Activated CD8-positive, alpha-beta memory T cell treated with anti-CD3 and anti-CD28 coated beads, Interleukin-2, amount 50 U/mL, for 4 hours (primary cell): Measurements from ENCODE around the gene NEMP1.
"Not testable (repeated sequence)": the region's sequence is repeated elsewhere in the genome, so short reads cannot be mapped to it uniquely, and the experiment has no call there.

Source experiments
- DNase-seq: peaks from one replicate; pipeline ENCODE4 v3.0.0-alpha.2; 2020

Gene NEMP1

DNA sequence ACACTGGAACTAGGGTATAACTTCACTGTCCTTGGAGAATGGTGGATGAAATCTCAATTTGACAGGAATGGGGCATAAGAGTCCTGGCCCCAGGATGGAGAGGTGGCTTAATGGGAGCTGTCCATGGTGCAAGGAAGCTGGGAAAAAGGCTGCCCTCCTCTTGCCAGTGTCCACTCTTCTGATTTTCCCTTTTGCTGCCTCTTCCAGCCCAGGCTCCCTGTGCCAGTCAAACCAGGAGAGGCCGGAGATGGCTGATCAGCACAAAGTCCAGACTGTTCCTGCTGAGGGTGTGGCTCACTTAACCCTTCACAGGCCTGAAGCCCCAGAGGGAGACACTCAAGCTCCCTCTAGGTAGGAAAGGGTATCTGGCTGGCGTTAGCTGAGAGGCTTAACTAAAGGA is 28.7 kb downstream of the NEMP1 start, which contains the start of gene MYO1A:
Gene MYO1A, minus strand, starts transcription at position 240 of the 400 bp plus-strand sequence. CDS start 1,806 bp downstream, outside the sequence.
- no peak for DNase-seq

DNA sequence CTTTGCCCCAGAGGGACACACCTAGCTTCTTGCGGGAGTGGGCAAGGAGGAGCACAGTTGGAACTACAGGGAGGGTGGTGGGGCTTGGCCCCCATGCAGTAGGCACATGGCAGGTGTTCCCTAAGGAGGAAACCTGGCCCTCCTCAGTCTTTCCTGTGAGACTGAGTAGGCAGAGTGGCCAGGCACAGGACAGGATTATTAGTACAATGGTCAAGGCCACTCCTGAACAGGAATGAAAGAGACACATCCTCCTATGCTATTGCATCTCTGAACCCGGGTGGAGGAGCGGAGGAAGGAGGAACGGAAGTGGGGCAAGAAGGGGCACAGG is 29.5 kb downstream of the NEMP1 start:
- no peak for DNase-seq

DNA sequence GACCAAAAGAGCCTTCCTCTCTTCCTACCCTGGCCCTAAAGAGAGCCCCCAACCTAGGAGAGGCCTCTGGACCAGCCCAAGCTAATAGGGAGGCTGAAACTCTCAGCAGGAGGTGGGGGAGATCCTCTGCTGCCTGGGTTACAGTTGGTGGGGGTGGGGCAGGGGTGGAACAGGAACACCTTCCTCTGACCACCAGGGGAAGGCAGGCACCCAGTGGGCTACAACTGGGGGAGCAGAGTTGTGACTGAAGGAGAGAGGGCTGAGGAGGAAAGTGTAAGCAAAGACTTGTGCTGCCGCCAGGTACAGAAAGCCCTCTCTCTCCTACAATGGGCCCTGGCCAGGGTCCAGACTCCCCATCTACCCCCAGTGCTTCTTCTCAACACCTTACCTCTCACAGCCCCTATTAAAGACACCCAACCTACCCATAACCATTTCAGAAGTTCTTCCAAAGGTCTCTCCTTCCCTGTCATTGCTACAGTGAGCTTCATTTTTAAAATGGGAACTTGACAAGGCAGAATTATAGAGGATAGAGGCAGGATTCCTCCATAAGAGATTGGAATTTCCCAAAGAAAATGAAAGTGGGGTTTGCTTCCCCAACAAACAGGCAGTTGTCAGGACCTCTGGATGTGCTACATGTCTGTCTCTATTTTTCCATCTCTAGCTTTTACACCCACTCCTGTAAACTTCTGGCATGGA is 30.0 kb downstream of the NEMP1 start:
- no peak for DNase-seq

DNA sequence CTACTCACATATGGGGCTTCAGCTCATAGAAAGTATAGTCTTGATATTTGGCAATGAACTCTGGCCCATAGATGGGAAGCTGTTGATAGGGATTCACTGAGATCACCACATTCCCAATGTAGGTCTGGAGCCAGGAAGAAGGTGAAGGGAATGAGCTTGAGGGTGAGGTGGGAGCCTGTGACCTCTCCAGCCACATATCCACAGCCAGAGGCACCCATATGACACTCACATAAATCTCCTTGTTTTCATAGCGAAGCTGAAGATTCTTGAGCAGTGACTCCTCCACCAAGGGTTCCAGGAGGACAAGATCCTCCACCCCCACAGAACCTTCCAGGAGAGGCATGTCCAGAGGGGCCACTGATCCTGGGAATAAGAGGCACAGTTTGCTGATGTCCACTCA is 30.6 kb downstream of the NEMP1 start:
- no peak for DNase-seq

DNA sequence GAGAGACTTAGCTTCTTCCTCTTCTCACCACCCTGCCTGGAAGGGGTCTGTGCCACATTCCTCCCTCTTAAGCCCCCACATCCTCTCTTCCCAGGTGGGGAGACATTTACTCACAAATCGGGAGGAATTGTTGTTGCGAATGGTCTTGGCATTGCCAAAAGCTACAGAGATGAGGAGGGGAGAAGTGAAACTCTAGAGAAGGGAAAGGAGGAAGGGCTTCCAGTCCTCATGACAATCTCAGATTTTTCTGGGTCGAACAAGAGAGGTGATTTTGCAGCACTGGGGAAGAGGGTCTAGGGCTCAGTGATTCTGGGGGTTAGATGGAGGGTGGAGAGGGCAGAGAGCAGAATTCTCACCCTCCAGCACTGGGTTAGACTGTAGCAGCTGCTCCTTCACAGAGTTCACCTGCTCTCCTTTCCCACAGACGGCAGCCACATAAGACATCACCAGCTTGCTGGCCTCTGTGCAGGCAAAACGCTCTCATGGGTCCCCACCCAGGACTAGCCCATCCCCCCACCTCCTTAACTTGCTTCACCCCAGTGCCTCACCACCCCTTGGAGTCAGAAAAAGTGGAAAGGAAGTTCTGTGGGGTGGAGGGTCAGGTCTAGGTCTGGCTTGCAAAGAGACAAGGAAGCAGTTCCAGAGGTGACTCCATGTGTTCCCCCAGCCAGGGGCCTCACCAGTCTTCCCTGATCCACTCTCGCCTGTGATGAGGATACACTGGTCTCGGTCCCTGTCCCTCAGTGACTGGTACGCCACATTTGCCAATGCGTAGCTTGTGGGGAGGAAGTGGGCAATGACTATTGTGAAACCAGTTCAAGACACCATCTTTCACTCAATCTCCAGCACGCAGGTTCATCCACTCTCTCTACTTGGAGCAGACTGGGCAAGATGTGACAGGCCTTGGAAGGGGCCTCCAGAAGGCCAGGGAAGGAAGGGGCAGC is 31.4 kb downstream of the NEMP1 start:
- no peak for DNase-seq

DNA sequence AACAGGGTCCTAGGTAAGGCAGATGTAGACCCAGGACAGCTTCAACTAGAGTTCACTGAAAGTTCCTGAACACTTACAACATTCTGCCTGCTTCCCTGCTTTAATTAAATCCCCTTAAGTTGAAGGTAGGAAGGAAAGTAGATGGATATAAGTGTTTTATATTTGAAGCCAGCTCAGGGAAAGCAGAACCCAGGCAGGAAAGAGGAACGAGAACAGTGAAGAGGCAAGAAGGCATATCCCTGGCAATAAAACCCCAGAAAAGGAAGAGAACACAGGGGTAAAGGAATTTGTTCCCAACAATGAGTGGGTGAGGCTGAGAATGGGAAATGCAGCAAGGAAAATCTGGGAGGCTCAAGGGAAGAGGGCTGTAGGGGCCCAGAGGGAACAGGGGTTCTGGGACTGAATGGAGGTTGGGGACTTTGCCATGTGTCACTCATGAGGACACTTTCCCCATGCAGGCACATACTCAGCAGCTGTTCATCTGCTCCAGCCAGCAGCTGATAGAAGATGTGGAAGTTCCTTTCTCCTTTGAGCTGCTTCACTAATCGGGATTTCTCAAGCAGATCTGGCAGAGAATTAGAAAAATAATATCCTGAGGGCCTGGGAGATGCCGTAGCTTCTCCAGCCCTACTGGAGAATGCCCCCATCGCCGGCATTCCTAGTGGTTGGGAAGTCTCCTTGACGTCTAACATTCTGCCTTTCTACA is 32.4 kb downstream of the NEMP1 start:
- no peak for DNase-seq

DNA sequence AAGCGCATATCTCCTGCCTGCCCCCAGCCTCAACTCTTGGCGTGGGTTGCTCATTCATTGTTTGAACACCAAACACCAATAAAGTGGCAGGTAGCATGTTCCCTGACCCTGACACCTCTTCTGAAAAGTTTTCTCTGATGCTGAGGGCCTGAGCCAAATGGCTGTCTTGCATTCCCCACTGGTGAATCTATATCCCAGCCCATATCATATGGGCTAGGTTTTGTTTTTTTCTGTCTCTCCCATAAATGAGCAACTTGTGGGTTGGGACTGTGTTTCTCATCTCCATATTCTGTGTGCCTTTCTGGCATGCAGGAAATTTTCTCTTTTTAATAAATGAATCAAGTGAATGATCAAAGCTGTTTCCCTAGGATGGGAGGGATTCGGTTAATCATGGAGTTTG is 33.7 kb downstream of the NEMP1 start:
- no peak for DNase-seq

DNA sequence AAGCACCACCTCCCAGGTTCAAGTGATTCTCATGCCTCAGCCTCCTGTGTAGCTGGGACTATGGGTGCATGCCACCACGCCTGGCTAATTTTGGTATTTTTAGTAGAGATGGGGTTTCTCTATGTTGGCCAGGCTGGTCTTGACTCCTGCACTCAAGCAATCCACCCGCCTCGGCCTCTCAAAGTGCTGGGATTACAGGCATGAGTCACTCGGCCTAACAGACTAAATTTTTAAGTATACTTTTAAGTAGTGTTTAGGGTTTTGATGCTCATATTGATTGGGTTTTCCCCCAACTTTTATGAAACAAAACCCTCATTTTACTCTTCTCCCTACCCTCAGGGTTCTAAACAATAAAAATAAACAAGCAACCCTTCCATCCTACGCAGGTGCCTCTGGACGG is 34.1 kb downstream of the NEMP1 start:
- DNase-seq: no peak

DNA sequence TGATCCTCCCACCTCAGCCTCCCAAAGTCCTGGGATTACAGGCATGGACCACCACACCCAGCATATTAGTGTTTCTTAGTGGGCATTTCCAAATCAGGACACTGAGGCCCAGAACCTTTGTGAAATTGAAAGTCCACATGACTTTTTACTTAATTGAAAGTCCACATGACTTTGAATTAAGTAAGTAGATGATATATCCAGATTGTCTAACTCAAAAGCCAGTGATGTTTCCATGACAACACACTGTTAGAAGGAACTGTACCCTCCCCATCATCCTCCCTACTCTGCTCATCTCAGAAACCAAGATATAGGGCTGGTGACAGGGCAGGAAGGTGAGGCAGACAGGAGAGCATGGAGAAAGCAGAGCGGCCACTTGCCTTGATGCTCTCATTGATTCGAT is 35.9 kb downstream of the NEMP1 start:
- DNase-seq: no peak

DNA sequence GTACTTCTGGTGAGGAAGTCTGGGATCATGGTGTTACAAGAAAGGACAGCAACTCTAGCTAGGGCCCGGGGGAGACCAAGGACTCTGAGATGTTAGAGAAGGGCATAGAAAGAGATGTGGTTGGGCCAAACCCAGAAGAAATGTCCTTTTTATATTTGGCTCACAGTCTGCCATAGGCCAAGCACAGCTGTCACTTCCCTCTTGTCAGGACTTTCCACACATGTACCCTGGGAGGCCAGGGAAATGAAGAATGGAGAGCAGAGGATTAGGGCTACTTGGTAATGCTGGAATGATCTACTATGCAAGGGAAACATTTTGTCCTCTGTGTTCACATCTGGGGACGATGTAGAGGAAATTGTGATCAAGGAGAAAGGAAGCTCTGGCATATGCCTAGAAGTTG is 37.8 kb downstream of the NEMP1 start:
- no peak for DNase-seq

DNA sequence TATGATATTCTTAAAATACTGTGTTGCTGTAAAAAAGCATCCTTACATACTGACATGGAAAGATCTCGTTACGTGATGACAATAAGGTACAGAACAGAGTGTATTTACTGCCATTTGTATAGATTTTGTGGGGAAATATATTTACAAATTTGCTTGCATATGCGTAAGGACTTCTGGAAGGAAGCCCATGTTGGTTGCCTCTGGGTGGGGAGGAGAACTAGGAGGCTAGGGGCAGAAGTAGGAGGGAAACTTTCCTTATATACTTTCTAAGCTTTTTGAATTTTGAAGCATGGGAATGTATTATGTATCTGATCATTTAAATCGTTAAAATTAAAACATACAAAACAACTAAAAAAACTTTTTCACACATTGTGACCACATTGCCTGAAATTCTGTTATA is 38.4 kb downstream of the NEMP1 start:
- no peak for DNase-seq

DNA sequence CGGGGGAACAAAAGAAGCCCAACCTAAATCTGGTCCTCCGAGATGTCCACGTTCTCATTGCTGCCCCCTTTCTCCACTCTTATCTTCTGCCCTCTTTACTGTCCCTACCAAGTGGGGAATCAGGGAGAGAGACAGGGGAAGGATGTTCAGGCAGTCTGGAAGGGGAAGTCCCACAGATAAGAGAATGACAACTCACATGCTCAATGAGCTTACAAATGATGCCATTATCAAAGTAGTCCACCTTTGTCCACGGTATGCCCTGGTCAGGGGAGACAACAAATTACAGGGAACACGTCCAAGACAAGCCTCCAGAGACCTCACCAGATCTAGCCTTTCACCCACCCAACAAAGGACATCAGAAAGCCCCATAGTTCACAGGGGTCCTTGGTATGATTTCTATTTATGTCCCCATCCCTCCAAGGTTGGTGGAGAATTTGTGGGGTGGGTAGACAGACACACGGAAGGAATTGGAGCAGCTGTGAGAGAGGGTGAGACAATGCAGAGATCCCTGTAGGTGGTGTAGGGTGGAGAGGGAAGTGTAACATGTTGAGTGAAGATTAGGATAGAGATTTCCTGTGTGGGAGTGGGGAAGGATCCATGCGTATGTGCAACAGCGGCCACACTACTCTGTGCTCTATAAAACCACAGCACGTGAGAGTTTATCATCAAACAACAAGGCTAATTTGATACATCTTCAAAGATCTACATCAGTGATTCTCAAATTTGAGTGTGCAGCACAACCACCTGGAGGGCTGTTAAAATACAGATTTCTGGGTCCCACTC is 39.4 kb downstream of the NEMP1 start:
- no peak for DNase-seq

DNA sequence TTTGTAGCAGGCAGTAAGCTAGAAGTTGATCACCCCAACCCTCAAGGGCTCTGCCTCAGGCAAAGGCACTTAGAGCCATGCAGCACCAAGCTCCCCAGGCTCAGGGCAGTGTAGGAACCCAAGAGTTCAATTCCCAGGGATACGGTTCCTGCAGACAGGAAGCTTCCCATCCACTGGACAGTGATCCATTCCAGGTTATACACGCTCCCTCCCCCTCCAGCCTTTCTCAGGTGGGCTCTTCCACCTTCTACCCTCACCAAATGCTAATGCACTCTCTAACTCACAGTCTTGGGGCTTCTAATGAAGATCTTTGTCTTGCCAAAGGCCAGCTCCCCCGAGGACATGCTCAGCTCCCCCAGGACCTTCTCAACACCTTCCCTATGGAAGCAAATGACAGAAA is 41.3 kb downstream of the NEMP1 start:
- no peak for DNase-seq

DNA sequence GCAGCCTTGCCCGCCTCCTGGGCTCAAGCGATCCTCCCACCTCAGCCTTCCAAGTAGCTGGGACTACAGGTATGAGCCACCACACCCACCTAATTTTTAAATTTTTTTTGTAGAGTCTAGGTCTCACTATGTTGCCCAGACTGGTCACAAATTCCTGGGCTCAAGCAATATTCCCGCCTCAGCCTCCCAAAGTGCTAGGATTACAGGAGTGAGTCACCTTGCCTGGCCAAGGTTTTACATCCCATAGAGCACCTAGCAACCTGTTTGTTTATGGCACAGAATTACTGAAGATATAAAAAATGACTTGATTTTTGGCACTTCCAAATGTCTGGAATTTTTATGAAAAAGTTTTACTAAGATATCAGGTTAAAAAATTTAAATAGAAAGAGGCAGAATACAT is 45.2 kb downstream of the NEMP1 start:
- DNase-seq: no peak

DNA sequence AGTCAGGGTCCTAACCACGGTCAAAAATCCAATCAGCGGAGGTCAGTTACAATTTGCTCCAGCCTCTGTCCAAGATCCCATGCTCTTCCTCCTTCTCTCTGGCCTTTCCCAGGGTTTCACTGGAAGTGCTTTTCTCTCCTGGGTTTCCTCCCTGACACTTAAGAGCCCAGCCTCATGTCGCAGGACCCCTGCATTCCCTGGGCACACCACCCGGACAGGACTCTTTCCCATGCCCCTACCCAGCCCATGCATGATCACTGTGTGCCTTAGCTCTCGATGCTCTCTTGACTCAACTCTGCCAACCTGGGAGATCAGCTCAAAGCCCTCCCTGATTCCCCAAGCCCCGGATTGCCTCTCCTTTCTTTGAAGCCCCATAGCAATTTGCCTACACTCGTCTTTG is 46.8 kb downstream of the NEMP1 start:
- no peak for DNase-seq

DNA sequence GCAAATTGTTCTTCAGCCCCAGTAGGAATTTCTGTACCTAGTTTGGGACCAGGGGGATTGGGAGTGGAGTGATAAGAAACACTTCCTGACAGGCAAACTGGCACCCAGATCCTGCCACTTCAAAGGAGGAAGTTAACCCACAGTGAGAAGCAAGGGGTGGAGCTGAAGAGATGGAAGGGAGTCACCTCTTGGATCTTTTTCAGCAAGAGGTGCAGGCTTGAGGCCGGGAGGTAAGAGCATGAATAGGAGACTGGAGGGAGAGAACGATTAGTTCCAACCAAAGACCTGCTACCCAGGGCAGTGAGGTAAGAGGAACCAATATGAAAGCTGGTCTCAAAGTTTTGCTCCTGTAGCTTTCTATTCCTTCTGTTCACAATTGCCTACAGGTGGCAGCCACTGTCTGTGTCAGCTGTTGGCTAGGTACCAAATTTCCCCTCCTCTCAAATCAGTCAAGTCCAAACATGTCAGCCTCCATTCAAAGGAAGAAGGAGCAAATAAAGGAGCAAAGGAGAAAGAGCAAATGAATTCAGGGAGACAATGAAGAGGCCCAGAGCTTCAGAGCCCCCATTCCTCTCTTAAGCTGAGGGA is 47.4 kb downstream of the NEMP1 start:
- no peak for DNase-seq

DNA sequence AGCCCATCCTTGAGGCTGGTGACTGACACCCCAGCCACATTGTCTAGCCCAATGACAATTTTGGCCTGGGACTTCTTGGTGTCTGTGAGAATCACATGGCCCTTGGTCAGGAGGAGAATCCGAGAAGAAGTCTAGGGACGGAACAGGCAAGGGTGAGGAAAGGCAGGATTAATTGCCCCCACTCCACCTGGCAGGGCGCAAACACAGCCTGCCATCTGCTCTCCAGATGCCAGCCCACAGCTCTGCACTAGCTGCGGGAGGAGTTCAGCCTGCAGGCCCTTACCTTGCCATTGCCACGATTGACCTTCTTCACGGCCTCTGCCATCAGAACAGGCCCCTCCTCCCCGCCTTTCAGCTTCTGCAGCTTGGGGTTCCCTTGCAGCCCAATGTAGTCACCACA is 49.1 kb downstream of the NEMP1 start:
- no peak for DNase-seq

DNA sequence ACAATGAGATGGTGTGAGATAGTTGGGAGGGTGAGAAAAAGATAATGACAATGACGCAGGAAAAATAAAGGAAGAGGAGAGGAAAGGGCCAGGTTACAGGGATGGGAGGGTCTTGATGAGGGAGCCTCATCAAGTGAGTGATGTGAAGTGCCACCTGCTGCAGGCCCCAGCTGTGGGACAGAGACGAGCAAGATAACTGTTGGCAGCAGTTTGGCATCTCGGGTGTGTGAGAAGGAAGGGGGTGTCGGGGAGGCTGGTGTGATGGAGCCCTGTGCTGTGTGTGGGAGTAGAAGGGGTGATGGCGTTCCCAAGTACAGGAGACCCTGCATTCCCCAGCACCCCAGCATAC is 50.8 kb downstream of the NEMP1 start:
- no peak for DNase-seq

DNA sequence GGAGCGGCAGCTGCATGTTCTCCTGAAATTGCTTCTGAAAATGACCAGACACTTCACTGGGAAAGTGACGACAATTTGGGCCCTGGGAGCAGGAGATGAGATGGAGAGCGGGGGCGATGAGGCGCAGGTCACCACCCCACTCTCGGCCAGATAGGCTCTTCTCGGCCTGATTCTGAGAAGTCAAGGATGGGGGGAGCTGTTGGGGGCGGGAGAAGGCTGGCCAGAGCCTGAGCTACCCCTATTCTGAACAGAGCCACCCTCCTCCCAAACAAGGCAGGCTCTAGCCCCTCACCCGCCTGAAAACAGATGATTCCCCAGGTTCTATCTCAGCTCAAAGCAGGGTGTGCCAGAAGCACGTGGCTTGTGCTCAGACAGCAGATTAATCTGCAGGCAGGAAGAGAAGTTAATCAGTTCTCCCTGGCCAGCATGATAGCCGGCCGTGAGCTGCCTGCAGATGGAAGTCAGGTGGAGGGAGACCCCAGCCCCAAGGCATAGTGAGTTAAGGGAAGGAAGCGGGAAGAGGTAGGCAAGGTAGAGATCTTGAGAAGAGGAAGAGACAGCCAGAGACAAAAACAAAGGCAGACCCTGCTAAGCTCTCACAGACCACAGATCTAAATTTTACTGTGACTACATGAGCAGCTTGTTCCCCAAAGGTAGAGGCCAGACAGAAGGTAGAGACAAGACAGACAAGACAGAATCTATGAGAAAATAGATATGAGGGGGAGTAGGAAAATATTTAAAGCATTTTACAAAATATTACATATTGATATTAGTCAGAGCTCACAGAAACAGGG is 51.4 kb downstream of the NEMP1 start:
- DNase-seq: no peak

DNA sequence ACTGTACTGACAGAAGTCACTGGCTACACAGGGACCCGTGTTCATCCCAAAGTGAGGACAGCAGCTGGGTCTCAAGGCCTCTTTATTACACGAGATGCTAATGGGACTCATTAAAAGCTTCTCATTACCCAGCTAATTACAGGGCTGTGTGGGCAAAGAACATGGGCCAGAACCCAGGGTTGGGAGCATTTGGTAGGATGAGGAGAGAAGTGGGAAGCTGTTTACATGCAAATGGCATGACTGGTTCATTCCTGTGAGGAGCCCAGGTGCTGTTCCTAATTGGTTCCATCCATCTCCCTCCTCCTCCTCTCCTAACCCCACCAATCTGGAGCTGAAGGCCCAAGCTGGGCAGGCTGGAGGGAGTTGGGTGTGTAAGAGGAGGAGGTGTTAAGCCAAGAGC is 53.4 kb downstream of the NEMP1 start:
- DNase-seq: no peak

DNA sequence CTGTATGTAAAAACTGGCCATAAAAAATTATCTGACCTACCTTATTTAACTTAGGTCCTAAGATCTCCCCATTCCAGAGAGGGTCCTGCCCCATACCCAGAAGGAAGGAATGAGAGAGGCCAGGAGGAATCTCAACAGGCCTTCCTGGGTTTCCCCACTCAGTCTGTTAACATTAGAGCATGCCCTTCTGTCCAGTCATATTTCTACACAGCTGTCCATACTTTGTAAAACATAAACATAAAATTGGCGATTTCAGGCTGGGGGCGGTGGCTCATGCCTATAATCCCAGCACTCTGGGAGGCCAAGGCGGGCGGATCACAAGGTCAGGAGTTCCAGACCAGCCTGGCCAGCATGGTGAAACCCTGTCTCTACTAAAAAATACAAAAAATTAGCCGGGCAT is 56.3 kb downstream of the NEMP1 start:
- DNase-seq: not testable (repeated sequence)
